ENCODE measurements around the gene ZNF3. TPM values are rescaled to one million over a fixed set of nuclear protein-coding genes. Genes with fewer than 3 reads are reported as not detected.

Gene ZNF3
- total RNA-seq, 1 experiment from 2014 or later = 32.9 TPM

- H3K27me3 ChIP-seq (ENCODE audit: control insufficient read depth, insufficient read depth, low read length) = no peaks in the 10 kb centered on the region
- ChIA-PET CTCF (interaction anchor here (0.6 kb wide), 1 partner anchor 9 kb away, joined by 13 read pairs; no protein-coding TSS in a partner anchor), POLR2A (interaction anchor here (0.5 to 0.8 kb wide), 2 partner anchors 20 to 103 kb away, joined by 3 read pairs; no protein-coding TSS in a partner anchor)
- intact Hi-C loops (cut with micrococcal nuclease; ENCODE audit: unreplicated experiment) (no loop called here), in situ Hi-C loops (cut with HindIII; ENCODE audit: low pct_unique_long_range_greater_than_20kb, low sequenced_read_pairs) (no loop called here)
- no TSS peak for BruUV-seq (replicated peaks)
- H3K4me3 ChIP-seq (ENCODE audit: low read depth in 2 of 2, low read length in 2 of 2) = no peak overlapping the region; a peak in 1 of 4 replicates
- H3K27ac ChIP-seq (ENCODE audit: low read length) = no peak overlapping the region
- H3K36me3 ChIP-seq (ENCODE audit: control insufficient read depth, insufficient read depth, low read length) = peaks cover 2% of the 10 kb centered on the region; the same call in 1 of the 2 replicates
- no peaks in the 10 kb centered on the region for H3K9me3 ChIP-seq (ENCODE audit: control insufficient read depth, insufficient read depth, low read depth, low read length)
- H3K4me1 ChIP-seq (ENCODE audit: control insufficient read depth, insufficient read depth, low read length) = peaks cover 22% of the 10 kb centered on the region
- ATAC-seq (no peak), DNase-seq (ENCODE audit: low read depth, low spot score) (no peak)
- TF ChIP-seq POLR2AphosphoS5 (IDR thresholded peaks at IDR 0.05; ENCODE audit: low read depth, low read length) = no peak
- TF ChIP-seq SIN3A (IDR thresholded peaks at IDR 0.05; ENCODE audit: borderline replicate concordance, insufficient read depth, low read depth, low read length) = no peak
- no peak for TF ChIP-seq CTCF (IDR thresholded peaks at IDR 0.05)
- TF ChIP-seq REST (IDR thresholded peaks at IDR 0.05; ENCODE audit: insufficient read depth in 1 of 2, low read depth in 2 of 2, low read length in 1 of 2) = no peak
- TF ChIP-seq TCF7L2 (IDR thresholded peaks at IDR 0.05; ENCODE audit: low read depth, low read length) = no peak
Measured at GRCh38 chr7:100122067-100122466, 40.5 kb upstream of the ZNF3 start.

- H3K27ac ChIP-seq (ENCODE audit: low read length) = peak overlapping the region; percentile 88; the same call in 1 of the 2 replicates
Measured at GRCh38 chr7:100120733-100121036, 39.2 kb upstream of the ZNF3 start.

More at GRCh38 chr7:100120733-100121036, 39.2 kb upstream of the ZNF3 start:
- ATAC-seq (no peak), DNase-seq (ENCODE audit: low read depth, low spot score) (no peak)
- peaks cover 21% of the 10 kb centered on the region for H3K4me1 ChIP-seq (ENCODE audit: control insufficient read depth, insufficient read depth, low read length)
- no TSS peak for BruUV-seq (replicated peaks)
- peak overlapping the region; percentile 69 to 99 for H3K4me3 ChIP-seq (ENCODE audit: low read depth in 2 of 2, low read length in 2 of 2)
- H3K36me3 ChIP-seq (ENCODE audit: control insufficient read depth, insufficient read depth, low read length) = no peaks in the 10 kb centered on the region
- ChIA-PET CTCF (no interaction called here), POLR2A (interaction anchor here (0.9 to 1.2 kb wide), 2 partner anchors 18 to 20 kb away, joined by 3 to 16 read pairs; no protein-coding TSS in a partner anchor)
- in situ Hi-C loops (cut with HindIII; ENCODE audit: low pct_unique_long_range_greater_than_20kb, low sequenced_read_pairs) (no loop called here), intact Hi-C loops (cut with micrococcal nuclease; ENCODE audit: unreplicated experiment) (no loop called here)
- no peaks in the 10 kb centered on the region for H3K9me3 ChIP-seq (ENCODE audit: control insufficient read depth, insufficient read depth, low read depth, low read length)
- H3K27me3 ChIP-seq (ENCODE audit: control insufficient read depth, insufficient read depth, low read length) = no peaks in the 10 kb centered on the region
- no peak for TF ChIP-seq TCF7L2 (IDR thresholded peaks at IDR 0.05; ENCODE audit: low read depth, low read length)
- no peak for TF ChIP-seq REST (IDR thresholded peaks at IDR 0.05; ENCODE audit: insufficient read depth in 1 of 2, low read depth in 2 of 2, low read length in 1 of 2)
- TF ChIP-seq SIN3A (IDR thresholded peaks at IDR 0.05; ENCODE audit: borderline replicate concordance, insufficient read depth, low read depth, low read length) = no peak
- TF ChIP-seq POLR2AphosphoS5 (IDR thresholded peaks at IDR 0.05; ENCODE audit: low read depth, low read length) = no peak
- TF ChIP-seq CTCF (IDR thresholded peaks at IDR 0.05) = no peak

All from Panc1 (cell line).